Adipocyte (in vitro differentiated cells): ENCODE results near the gene GGCX.

Source experiments
- DNase-seq: peaks from one replicate; pipeline ENCODE4 v3.0.0-alpha.2; 2015; ENCODE audit warnings: low read depth
- H3K27me3 ChIP-seq: replicated peaks from 2 replicates; pipeline ENCODE4 v1.7.0; 2013; ENCODE audit warnings: mild to moderate bottlenecking, low read length, moderate library complexity; ENCODE audit not compliant: control insufficient read depth, insufficient read depth
- H3K36me3 ChIP-seq: 2 replicates; pipeline ENCODE4 v1.7.0; 2013; ENCODE audit warnings: low read length, mild to moderate bottlenecking, moderate library complexity; ENCODE audit not compliant: control insufficient read depth, insufficient read depth, severe bottlenecking
- H3K4me1 ChIP-seq: 2 replicates; pipeline ENCODE4 v1.7.0; 2013; ENCODE audit warnings: mild to moderate bottlenecking, low read length, moderate library complexity; ENCODE audit not compliant: control insufficient read depth, insufficient read depth
- H3K4me3 ChIP-seq: 2 replicates; pipeline ENCODE4 v1.7.0; 2013; ENCODE audit warnings: mild to moderate bottlenecking, low read length, moderate library complexity
- H3K9ac ChIP-seq: 2 replicates; pipeline ENCODE4 v1.7.0; 2013; ENCODE audit warnings: mild to moderate bottlenecking, low read length, moderate library complexity
- H3K9me3 ChIP-seq: 2 replicates; pipeline ENCODE4 v1.7.0; 2013; ENCODE audit warnings: mild to moderate bottlenecking, low read length, moderate library complexity; ENCODE audit not compliant: control insufficient read depth

GGCX gene

GRCh38 chr2:85523903-85524335, 37.4 kb downstream of the GGCX start:
- no peak for DNase-seq
- H3K9ac ChIP-seq, result no peak overlapping the region
- no peaks in the 10 kb centered on the region for H3K9me3 ChIP-seq
- H3K27me3 ChIP-seq, result no peaks in the 10 kb centered on the region
- no peaks in the 10 kb centered on the region for H3K36me3 ChIP-seq
- H3K4me1 ChIP-seq, result peaks cover 4% of the 10 kb centered on the region
- H3K4me3 ChIP-seq, result no peak overlapping the region

DNA sequence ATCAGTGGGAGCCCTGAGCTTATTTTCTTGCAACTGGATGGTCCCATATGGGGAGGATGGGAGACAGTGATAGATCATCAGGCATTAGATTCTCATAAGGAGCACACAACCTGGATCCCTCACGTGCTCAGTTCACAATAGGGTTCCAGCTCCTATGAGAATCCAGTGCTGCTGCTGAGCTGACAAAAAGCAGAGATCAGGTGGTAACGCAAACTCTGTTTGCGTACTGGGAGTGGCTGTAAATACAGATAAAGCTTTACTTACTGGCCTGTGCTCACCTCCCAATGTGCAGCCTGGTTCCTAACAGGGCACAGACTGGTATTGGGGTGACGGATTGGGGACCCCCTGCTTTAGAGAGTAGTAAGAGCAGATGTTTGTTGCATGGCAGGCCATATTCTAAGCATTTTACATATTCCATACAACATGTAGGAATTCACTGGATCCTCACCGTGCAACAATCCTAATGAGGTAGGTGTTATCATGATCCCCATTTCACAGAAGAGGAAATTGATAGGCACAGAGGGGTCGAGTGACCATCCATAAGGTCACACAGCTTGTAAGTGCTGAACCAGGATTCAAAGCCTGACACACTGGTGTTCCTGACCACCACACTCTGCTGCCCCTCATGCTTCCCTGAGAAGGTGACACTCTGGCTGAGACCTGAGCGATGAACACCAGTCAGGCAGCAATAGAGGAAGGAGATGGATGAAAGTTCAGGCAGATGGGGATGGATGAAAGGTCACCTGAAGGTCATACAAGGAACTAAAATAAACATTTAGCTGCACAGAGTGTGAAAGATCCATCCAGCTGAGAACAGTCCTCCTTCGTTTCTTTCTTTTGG, 38.0 kb downstream of the GGCX start:
- no peak overlapping the region for H3K9ac ChIP-seq
- H3K9me3 ChIP-seq, result no peaks in the 10 kb centered on the region
- DNase-seq, result no peak
- H3K36me3 ChIP-seq, result no peaks in the 10 kb centered on the region
- no peaks in the 10 kb centered on the region for H3K27me3 ChIP-seq
- H3K4me1 ChIP-seq, result peaks cover 4% of the 10 kb centered on the region
- no peak overlapping the region for H3K4me3 ChIP-seq

GRCh38 chr2:85522090-85522647, 39.1 kb downstream of the GGCX start:
- H3K27me3 ChIP-seq, result no peaks in the 10 kb centered on the region
- H3K4me1 ChIP-seq, result peaks cover 4% of the 10 kb centered on the region
- no peak overlapping the region for H3K4me3 ChIP-seq
- no peaks in the 10 kb centered on the region for H3K9me3 ChIP-seq
- DNase-seq, result no peak
- H3K36me3 ChIP-seq, result no peaks in the 10 kb centered on the region
- H3K9ac ChIP-seq, result no peak overlapping the region

- H3K36me3 ChIP-seq, result no peaks in the 10 kb centered on the region
- no peak for DNase-seq
Observed at GRCh38 chr2:85516653-85517389, 44.5 kb downstream of the GGCX start.

GRCh38 chr2:85514323-85514722, 47.0 kb downstream of the GGCX start:
- Histone ChIP-seq H3K4me3 (no peak overlapping the region), H3K36me3 (no peaks in the 10 kb centered on the region), H3K9ac (no peak overlapping the region), H3K4me1 (peaks cover 15% of the 10 kb centered on the region), H3K27me3 (no peaks in the 10 kb centered on the region), H3K9me3 (no peaks in the 10 kb centered on the region)
- DNase-seq, result no peak

More at GRCh38 chr2:85516653-85517389, 44.5 kb downstream of the GGCX start:
- Histone ChIP-seq H3K9ac (no peak overlapping the region), H3K4me1 (peaks cover 4% of the 10 kb centered on the region), H3K9me3 (no peaks in the 10 kb centered on the region), H3K4me3 (no peak overlapping the region), H3K27me3 (no peaks in the 10 kb centered on the region)

- Histone ChIP-seq H3K4me1 (peaks cover 28% of the 10 kb centered on the region), H3K9ac (no peak overlapping the region), H3K27me3 (no peaks in the 10 kb centered on the region), H3K9me3 (no peaks in the 10 kb centered on the region), H3K36me3 (no peaks in the 10 kb centered on the region), H3K4me3 (no peak overlapping the region)
- DNase-seq, result peak; percentile 18
Observed at GRCh38 chr2:85511008-85511811, 50.1 kb downstream of the GGCX start.

- peak; percentile 40 for DNase-seq
- Histone ChIP-seq H3K4me1 (peaks cover 60% of the 10 kb centered on the region), H3K27me3 (no peaks in the 10 kb centered on the region), H3K9ac (peak overlapping the region; percentile 60), H3K9me3 (no peaks in the 10 kb centered on the region), H3K36me3 (no peaks in the 10 kb centered on the region), H3K4me3 (no peak overlapping the region)
Observed at GRCh38 chr2:85506768-85507181, 54.5 kb downstream of the GGCX start.

DNA sequence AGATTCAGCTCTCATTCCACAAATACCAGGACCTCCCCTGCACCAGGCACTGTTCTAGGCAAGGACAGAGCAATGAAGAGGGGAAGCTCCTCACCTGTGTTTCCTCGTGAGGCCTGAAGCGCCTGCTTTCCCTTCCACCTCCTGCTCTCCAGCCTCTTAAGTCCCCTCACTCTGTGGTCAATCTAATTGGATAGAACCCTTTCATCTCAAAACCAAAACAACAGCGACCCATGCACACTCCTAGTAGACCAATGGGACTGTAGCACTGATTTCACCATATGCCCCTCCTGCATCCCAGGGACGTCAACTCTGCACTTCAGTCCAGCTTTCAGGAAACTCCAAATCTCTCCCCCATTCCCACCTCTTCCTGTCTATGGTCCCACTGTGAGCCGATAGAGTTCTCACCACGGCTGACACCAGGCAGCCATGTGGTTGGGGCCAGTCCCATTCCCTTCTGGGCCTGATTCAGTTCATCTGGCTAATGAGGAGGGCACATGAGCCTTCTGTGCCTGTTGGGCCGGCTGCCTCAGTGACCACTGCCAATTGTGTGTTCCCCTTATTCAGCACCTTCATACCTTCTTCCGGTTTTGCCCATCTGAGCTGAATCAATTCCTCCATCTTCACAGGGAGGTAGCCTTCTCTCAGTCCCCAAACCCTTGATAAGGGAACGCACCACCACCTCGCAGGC, 55.6 kb downstream of the GGCX start:
- H3K36me3 ChIP-seq, result no peaks in the 10 kb centered on the region
- H3K4me1 ChIP-seq, result peaks cover 49% of the 10 kb centered on the region
- H3K9ac ChIP-seq, result peak overlapping the region; percentile 27
- H3K4me3 ChIP-seq, result no peak overlapping the region
- H3K27me3 ChIP-seq, result no peaks in the 10 kb centered on the region
- no peak for DNase-seq
- H3K9me3 ChIP-seq, result no peaks in the 10 kb centered on the region

DNA sequence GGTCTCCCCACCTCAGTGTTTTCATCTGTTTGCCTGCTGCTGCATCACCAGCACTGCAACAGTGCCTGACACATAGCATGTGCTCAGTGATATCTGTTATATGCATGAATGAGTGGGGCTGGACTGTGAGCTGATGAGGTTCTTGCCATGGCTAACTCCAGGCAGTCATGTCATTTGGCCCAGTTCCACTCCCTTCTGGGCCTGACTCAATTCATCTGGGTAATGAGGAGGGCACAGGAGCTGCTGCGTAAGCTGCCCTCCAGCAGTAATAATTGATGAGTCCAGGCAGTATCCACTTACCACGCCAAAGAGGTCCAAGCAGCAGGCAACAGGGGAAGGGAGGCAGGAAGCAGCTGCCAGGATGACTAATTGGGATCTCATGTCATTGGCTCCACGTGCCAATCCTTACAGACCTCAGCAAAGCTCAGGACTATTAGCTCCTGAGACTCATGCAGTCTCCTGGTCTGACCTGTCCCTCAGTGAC, 56.5 kb downstream of the GGCX start:
- peak overlapping the region; percentile 27 for H3K9ac ChIP-seq
- H3K27me3 ChIP-seq, result no peaks in the 10 kb centered on the region
- no peaks in the 10 kb centered on the region for H3K9me3 ChIP-seq
- H3K36me3 ChIP-seq, result no peaks in the 10 kb centered on the region
- no peak overlapping the region for H3K4me3 ChIP-seq
- H3K4me1 ChIP-seq, result peaks cover 57% of the 10 kb centered on the region
- peak; percentile 78 for DNase-seq
